Measurements from ENCODE around the gene SP1. TPM values are rescaled to one million over a fixed set of nuclear protein-coding genes. Genes with fewer than 3 reads are reported as not detected.

Gene SP1
- total RNA-seq, 2 experiments from 2014 or later, result 65.8 to 68.1 TPM

DNA sequence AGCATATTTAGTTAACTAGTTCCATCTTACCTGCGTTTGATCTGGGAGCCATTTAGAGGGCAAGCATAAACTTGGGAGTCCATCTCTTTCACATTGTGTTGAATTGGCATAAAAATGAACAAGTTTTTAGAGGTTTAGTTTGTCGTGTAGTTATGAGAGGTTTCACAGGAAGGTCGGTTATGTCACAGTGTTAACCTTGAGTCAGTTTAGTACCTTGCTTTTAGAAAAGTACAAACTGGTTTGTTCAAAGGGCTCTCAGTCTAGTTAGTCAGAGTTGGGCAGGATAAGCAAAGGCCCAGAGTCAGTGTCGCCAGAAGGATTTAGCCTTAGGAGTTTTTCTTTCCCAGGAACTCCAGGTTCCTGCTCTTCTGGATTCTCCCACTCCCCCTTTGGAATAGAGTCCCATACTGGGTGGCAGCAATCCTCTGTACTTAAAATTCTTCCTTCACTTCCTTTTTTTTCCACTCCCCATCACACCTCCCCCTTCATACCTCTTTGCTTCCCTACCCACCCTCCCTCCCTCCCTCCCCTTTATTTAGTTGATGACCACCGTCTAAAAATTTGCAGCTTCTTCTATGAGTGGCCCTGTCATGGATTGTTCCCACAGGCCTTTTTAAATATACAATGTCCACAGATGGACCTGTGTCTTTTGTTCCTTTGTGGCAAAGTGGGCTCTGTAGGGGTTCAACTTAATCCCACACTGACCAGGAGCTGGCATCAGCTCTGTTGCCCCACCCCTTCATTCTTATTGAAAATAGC is 84.0 kb downstream of the SP1 start:
- Mint-ChIP-seq H3K9me3 (no peaks in the 10 kb centered on the region), H3K36me3 (peaks cover 60% of the 10 kb centered on the region), H3K4me3 (no peak overlapping the region), H3K4me1 (peaks cover 52% of the 10 kb centered on the region), H3K27me3 (no peaks in the 10 kb centered on the region), H3K27ac (peak overlapping the region; percentile 57)
- no peak for DNase-seq

DNA sequence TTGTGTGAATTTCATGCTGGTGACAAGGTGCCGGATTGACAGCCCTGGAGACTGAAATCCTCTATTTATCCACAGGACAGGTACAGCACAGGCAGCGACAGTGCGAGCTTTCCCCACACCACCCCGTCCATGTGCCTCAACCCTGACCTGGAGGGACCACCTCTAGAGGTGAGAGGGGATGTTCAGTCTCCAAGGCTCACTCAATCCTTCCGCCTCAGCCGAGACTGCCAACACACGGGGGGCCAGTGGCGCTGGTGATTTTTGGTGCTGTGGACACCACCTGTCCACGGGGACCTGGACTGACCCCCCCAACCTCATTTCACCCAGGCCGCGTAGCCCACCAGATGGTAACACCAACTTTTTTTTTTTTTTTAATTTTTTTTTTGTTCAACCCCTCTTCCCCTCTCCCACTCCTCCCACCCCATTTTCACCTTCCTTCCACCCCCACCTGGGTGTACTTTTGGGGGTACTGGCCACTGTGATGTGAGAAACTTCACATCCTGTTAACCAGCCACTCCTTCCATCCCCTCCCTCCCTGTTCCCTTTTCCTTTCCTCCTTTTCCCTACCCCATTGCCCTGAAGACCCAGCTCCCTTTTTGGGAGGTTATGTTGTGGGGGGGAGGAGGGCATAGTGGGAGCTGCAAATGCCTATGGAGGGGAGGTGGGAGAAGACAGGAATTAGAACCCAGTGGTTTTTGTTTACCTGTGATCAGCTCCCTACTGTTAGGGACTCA is 84.9 kb downstream of the SP1 start:
- peaks cover 55% of the 10 kb centered on the region for H3K36me3 Mint-ChIP-seq
- peaks cover 46% of the 10 kb centered on the region for H3K4me1 Mint-ChIP-seq
- no peaks in the 10 kb centered on the region for H3K9me3 Mint-ChIP-seq
- no peak overlapping the region for H3K4me3 Mint-ChIP-seq
- peak overlapping the region; percentile 56 for H3K27ac Mint-ChIP-seq
- no peaks in the 10 kb centered on the region for H3K27me3 Mint-ChIP-seq
- DNase-seq, result no peak

DNA sequence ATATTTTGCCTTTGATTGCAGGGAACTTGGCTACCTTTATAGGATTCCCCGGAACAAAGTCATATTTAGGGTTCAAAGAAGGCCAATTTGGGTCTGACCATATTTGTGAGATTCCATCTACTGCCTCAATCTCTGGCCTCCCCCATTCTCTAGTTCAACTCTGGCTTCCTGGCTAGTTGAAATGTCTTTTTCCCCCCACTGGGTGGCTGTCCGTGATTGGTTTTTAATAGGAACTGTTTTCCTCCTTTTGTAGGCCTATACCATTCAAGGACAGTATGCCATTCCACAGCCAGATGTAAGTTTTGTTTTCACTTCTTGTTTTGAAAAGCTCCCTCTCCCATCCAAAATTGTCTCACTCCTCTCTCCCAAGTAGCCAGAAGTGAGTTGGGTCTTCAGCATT is 85.7 kb downstream of the SP1 start:
- Mint-ChIP-seq H3K27me3 (no peaks in the 10 kb centered on the region), H3K4me1 (peaks cover 41% of the 10 kb centered on the region), H3K9me3 (no peaks in the 10 kb centered on the region), H3K27ac (no peak overlapping the region), H3K36me3 (peaks cover 49% of the 10 kb centered on the region), H3K4me3 (no peak overlapping the region)
- DNase-seq, result no peak

Other genes with a start within 250 kb of the SP1 start
- 10 to 100 TPM; 34.9 to 42.8 TPM for gene ZNF740, start 199.5 kb upstream of the SP1 start, total RNA-seq
- 10 to 100 TPM; 11.8 to 11.9 TPM for gene CSAD, start 199.3 kb upstream of the SP1 start, total RNA-seq
- 100 to 1,000 TPM; 102 to 105 TPM for gene ITGB7, start 172.9 kb upstream of the SP1 start, total RNA-seq
- 10 to 100 TPM; 22.7 to 26.0 TPM for gene RARG, start 148.0 kb upstream of the SP1 start, total RNA-seq
- gene ESPL1, start 111.9 kb upstream of the SP1 start, total RNA-seq, result 10 to 100 TPM; 66.3 to 67.7 TPM
- gene PFDN5, start 84.6 kb upstream of the SP1 start, total RNA-seq, result 100 to 1,000 TPM; 309 to 321 TPM
- 10 to 100 TPM; 73.4 to 79.7 TPM for gene MYG1, start 80.5 kb upstream of the SP1 start, total RNA-seq
- gene AAAS, start 58.6 kb upstream of the SP1 start, total RNA-seq, result 10 to 100 TPM; 79.9 to 86.4 TPM
- not detected for gene SP7, start 43.8 kb upstream of the SP1 start, total RNA-seq
- not detected for gene AMHR2, start 43.7 kb downstream of the SP1 start, total RNA-seq
- 100 to 1,000 TPM; 221 to 247 TPM for gene PRR13, start 61.6 kb downstream of the SP1 start, total RNA-seq
- 1,000 to 10,000 TPM; 1,052 to 1,089 TPM for gene PCBP2, start 71.9 kb downstream of the SP1 start, total RNA-seq
- 1 to 10 TPM; 8.4 to 8.7 TPM for gene MAP3K12, start 119.3 kb downstream of the SP1 start, total RNA-seq
- gene TARBP2, start 121.1 kb downstream of the SP1 start, total RNA-seq, result 10 to 100 TPM; 41.0 to 47.3 TPM
- gene NPFF, start 127.3 kb downstream of the SP1 start, total RNA-seq, result not detected
- gene ATF7, start 246.2 kb downstream of the SP1 start, total RNA-seq, result 10 to 100 TPM; 22.8 to 23.6 TPM